ENCODE results near the gene UBE3C.

GRCh38 chr7:157278167-157278790 lies 139.6 kb downstream of the UBE3C start:
- TF ChIP-seq, protein P1, sequence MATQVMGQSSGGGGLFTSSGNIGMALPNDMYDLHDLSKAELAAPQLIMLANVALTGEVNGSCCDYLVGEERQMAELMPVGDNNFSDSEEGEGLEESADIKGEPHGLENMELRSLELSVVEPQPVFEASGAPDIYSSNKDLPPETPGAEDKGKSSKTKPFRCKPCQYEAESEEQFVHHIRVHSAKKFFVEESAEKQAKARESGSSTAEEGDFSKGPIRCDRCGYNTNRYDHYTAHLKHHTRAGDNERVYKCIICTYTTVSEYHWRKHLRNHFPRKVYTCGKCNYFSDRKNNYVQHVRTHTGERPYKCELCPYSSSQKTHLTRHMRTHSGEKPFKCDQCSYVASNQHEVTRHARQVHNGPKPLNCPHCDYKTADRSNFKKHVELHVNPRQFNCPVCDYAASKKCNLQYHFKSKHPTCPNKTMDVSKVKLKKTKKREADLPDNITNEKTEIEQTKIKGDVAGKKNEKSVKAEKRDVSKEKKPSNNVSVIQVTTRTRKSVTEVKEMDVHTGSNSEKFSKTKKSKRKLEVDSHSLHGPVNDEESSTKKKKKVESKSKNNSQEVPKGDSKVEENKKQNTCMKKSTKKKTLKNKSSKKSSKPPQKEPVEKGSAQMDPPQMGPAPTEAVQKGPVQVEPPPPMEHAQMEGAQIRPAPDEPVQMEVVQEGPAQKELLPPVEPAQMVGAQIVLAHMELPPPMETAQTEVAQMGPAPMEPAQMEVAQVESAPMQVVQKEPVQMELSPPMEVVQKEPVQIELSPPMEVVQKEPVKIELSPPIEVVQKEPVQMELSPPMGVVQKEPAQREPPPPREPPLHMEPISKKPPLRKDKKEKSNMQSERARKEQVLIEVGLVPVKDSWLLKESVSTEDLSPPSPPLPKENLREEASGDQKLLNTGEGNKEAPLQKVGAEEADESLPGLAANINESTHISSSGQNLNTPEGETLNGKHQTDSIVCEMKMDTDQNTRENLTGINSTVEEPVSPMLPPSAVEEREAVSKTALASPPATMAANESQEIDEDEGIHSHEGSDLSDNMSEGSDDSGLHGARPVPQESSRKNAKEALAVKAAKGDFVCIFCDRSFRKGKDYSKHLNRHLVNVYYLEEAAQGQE (IDR thresholded peaks at IDR 0.05; ENCODE audit: insufficient read depth in 1 of 2, low read depth in 2 of 2, low read length in 1 of 2): no peak
- TF ChIP-seq CTCF (IDR thresholded peaks at IDR 0.05): no peak

Data from Panc1 (cell line).